ENCODE results near the gene PRPF8. TPM values are rescaled to one million over a fixed set of nuclear protein-coding genes. Genes with fewer than 3 reads are reported as not detected.
A peak's percentile ranks its signal among the peaks of the same experiment; 100 is the strongest.

The PRPF8 gene
- total and polyA plus RNA-seq, 2 of the 13 experiments (the other 11 are each of a cell fraction or from before 2014, with no cell fraction given) = 112 to 179 TPM

DNA sequence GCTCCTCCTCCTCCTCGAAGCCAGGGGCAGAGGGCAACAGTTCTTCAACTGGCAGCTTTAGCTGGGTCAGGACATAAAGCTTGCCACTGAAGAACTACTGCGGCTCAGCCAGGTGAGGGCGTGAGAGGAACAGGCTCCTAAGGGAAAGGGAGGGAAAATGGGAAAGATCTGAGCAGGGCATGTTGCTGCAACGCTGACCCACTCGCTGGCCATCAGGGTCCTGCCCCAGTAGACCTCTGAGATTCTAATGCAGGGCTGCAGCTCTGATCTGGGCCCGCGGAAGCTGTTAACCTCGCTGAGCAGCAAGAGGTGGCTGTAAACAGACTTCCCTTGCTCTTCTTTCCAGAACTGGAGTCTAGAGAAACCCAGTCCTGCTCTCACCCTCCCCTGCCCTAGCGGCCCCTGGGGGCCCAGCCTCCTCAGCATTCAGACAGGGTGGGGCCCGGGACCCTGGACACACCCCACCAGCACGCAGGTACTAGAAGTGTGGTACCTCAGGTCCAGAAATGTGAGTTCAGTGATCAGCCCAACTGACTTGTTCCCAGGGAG is 29.3 kb upstream of the PRPF8 start:
- Histone ChIP-seq H4K20me1 (ENCODE audit: insufficient read depth, low read length) (peaks cover 10% of the 10 kb centered on the region), H3K36me3 (replicated peaks in 1 of 2; ENCODE audit: control insufficient read depth in 1 of 2, insufficient read depth in 2 of 2, low read length in 2 of 2) (peaks cover 6 to 19% of the 10 kb centered on the region in 2 experiments), H3K9me3 (ENCODE audit: low read length) (no peaks in the 10 kb centered on the region), H3K27me3 (ENCODE audit: control insufficient read depth in 1 of 2, insufficient read depth in 2 of 2, low read length in 2 of 2) (no peaks in the 10 kb centered on the region; a peak in 1 of 5 replicates), H2AFZ (ENCODE audit: low read length) (no peak overlapping the region), H3K4me2 (ENCODE audit: low read depth, low read length) (peak overlapping the region; percentile 85), H3K79me2 (ENCODE audit: insufficient read depth, low read length) (peaks cover 12% of the 10 kb centered on the region), H3K4me3 (replicated peaks in 1 of 3; ENCODE audit: insufficient read depth in 1 of 3, low read depth in 2 of 3, low read length in 3 of 3) (peak overlapping the region; percentile 54 to 86 (median 58)), H3K9ac (ENCODE audit: insufficient read depth, low read depth, low read length) (peak overlapping the region; percentile 64), H3K4me1 (ENCODE audit: insufficient read depth, low read length) (peaks cover 44% of the 10 kb centered on the region), H3K27ac (ENCODE audit: extremely low read length, insufficient read depth, low read length) (peak overlapping the region; percentile 95)
- no TSS peak for BruUV-seq (replicated peaks)
- DNase-seq (ENCODE audit: low spot score) (peak; percentile 75), ATAC-seq (no peak), FAIRE-seq (peak; percentile 92)
- in situ Hi-C loops (cut with HindIII; ENCODE audit: extremely low pct_ligation_motif_present, low pct_unique_long_range_greater_than_20kb) = loop anchor here (25.0 kb wide), 1 partner anchor 323 kb away; the partner anchor contains the start of genes DPH1, OVCA2 and RTN4RL1
- ChIA-PET POLR2A (interaction anchor here (0.6 to 17.5 kb wide), 20 partner anchors 11 to 116 kb away, joined by 3 to 480 read pairs (median 10); partner anchors contain the start of genes PRPF8, RILP, RPA1 and SERPINF1), CTCF (ENCODE audit: low intra/inter-chr PET ratio, low total read pairs) (interaction anchor here (1.8 to 2.0 kb wide), 2 partner anchors 70 to 151 kb away, joined by 7 to 11 read pairs; no protein-coding TSS in a partner anchor)
- intact Hi-C loops (cut with micrococcal nuclease; ENCODE audit: unreplicated experiment) = loop anchor here (1.0 to 10.0 kb wide), 3 partner anchors 45 to 151 kb away; no protein-coding TSS in a partner anchor
- 5% methylated on average over 8 of the region's 11 CpGs for WGBS (ENCODE audit: low lambda C conversion rate)
- no peak for TF ChIP-seq ZNF773 (CRISPR knock-in tag; IDR thresholded peaks at IDR 0.05; ENCODE audit: borderline replicate concordance)
- TF ChIP-seq ZNF781 (CRISPR knock-in tag; IDR thresholded peaks at IDR 0.05; ENCODE audit: borderline replicate concordance, not compliant biosample characterization) = peak; percentile 45
- TF ChIP-seq ZNF619 (CRISPR knock-in tag; IDR thresholded peaks at IDR 0.05) = no peak
- TF ChIP-seq ARNT2 (CRISPR knock-in tag; IDR thresholded peaks at IDR 0.05; ENCODE audit: low read depth) = 0 out of 2 replicates have a peak, but pooled peaks have one; percentile 10
- TF ChIP-seq ZNF432 (CRISPR knock-in tag; IDR thresholded peaks at IDR 0.05; ENCODE audit: borderline replicate concordance) = no peak
- TF ChIP-seq, protein P1, sequence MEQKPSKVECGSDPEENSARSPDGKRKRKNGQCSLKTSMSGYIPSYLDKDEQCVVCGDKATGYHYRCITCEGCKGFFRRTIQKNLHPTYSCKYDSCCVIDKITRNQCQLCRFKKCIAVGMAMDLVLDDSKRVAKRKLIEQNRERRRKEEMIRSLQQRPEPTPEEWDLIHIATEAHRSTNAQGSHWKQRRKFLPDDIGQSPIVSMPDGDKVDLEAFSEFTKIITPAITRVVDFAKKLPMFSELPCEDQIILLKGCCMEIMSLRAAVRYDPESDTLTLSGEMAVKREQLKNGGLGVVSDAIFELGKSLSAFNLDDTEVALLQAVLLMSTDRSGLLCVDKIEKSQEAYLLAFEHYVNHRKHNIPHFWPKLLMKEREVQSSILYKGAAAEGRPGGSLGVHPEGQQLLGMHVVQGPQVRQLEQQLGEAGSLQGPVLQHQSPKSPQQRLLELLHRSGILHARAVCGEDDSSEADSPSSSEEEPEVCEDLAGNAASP (CRISPR knock-in tag; IDR thresholded peaks at IDR 0.05; ENCODE audit: borderline replicate concordance) = no peak
- no peak for TF ChIP-seq PREB (CRISPR knock-in tag; IDR thresholded peaks at IDR 0.05)
- TF ChIP-seq SMARCE1 (IDR thresholded peaks at IDR 0.05; ENCODE audit: borderline replicate concordance) = no peak
- 0 out of 2 replicates have a peak, but pooled peaks have one; percentile 16 for TF ChIP-seq ZNF296 (CRISPR knock-in tag; conservative IDR thresholded peaks at IDR 0.05)
- TF ChIP-seq PHF21A (CRISPR knock-in tag; IDR thresholded peaks at IDR 0.05) = peak; percentile 26; the same call in 1 of the 2 replicates
- TF ChIP-seq LCORL (IDR thresholded peaks at IDR 0.05) = no peak
- no peak; the same call in 1 of the 2 replicates for TF ChIP-seq LCORL (CRISPR knock-in tag; IDR thresholded peaks at IDR 0.05)
- TF ChIP-seq MAZ (IDR thresholded peaks at IDR 0.05; ENCODE audit: borderline replicate concordance, low read depth, low read length) = no peak
- TF ChIP-seq MAZ (CRISPR knock-in tag; IDR thresholded peaks at IDR 0.05; ENCODE audit: low read depth) = peak; percentile 27; the same call in 1 of the 2 replicates
- TF ChIP-seq ZBTB7B (CRISPR knock-in tag; IDR thresholded peaks at IDR 0.05) = no peak
- no peak for TF ChIP-seq ARID5B (CRISPR knock-in tag; IDR thresholded peaks at IDR 0.05)
- no peak for TF ChIP-seq ELF4 (CRISPR knock-in tag; IDR thresholded peaks at IDR 0.05; ENCODE audit: borderline replicate concordance)
- peak; percentile 12 for TF ChIP-seq ZSCAN25 (CRISPR knock-in tag; IDR thresholded peaks at IDR 0.05)
